OCI-LY1 (cell line): ENCODE measurements around the gene PARD3.

ENCODE experiments used
- H2AFZ ChIP-seq: fragments of 200-600 bp; sonication (generic), shearing (Covaris generic); 2 replicates; pipeline ENCODE4 v1.6.0; 2014; ENCODE audit warnings: antibody characterized with exemption, mild to moderate bottlenecking, low read length
- H3F3A ChIP-seq: fragments of 200-600 bp; sonication (generic), shearing (Covaris generic); 2 replicates; pipeline ENCODE4 v1.6.0; 2014; ENCODE audit warnings: mild to moderate bottlenecking, antibody characterized with exemption, low read length, moderate library complexity; ENCODE audit not compliant: insufficient read depth
- H3K27ac ChIP-seq: fragments of 200-600 bp; sonication (generic); 2 replicates; pipeline ENCODE4 v1.5.1; 2014; ENCODE audit warnings: low read length, mixed run types, mild to moderate bottlenecking, low read depth; ENCODE audit not compliant: poor library complexity, severe bottlenecking
- H3K27me3 ChIP-seq: fragments of 200-600 bp; sonication (generic); 2 replicates; pipeline ENCODE4 v1.6.0; 2014; ENCODE audit warnings: antibody characterized with exemption, mild to moderate bottlenecking, low read length, moderate library complexity; ENCODE audit not compliant: insufficient read depth
- H3K36me3 ChIP-seq: fragments of 200-600 bp; sonication (generic); 2 replicates; pipeline ENCODE4 v1.6.1; 2014; ENCODE audit warnings: mild to moderate bottlenecking, antibody characterized with exemption, low read length, moderate library complexity, mixed read lengths; ENCODE audit not compliant: insufficient read depth
- H3K4me1 ChIP-seq: fragments of 200-600 bp; sonication (generic); 2 replicates; pipeline ENCODE4 v1.5.1; 2014; ENCODE audit warnings: mild to moderate bottlenecking, low read length, moderate library complexity; ENCODE audit not compliant: insufficient read depth, severe bottlenecking
- H3K4me2 ChIP-seq: fragments of 200-600 bp; sonication (generic), shearing (Covaris generic); 2 replicates; pipeline ENCODE4 v1.6.1; 2014; ENCODE audit warnings: low read length
- H3K4me3 ChIP-seq: fragments of 200-600 bp; sonication (generic); 2 replicates; pipeline ENCODE4 v1.5.1; 2014; ENCODE audit warnings: low read length, low read depth, mild to moderate bottlenecking, mixed read lengths; ENCODE audit not compliant: poor library complexity, severe bottlenecking
- H3K79me2 ChIP-seq: fragments of 200-600 bp; shearing (Covaris generic); 2 replicates; pipeline ENCODE4 v1.6.1; 2016; ENCODE audit warnings: mixed run types, low read length, mixed read lengths; ENCODE audit not compliant: insufficient read depth
- H3K9ac ChIP-seq: fragments of 200-600 bp; sonication (generic), shearing (Covaris generic); 2 replicates; pipeline ENCODE4 v1.6.1; 2014; ENCODE audit warnings: mild to moderate bottlenecking, low read length, mixed read lengths
- H3K9me2 ChIP-seq: fragments of 200-600 bp; sonication (generic), shearing (Covaris generic); 2 replicates; pipeline ENCODE4 v1.6.1; 2014; ENCODE audit warnings: low read depth, mild to moderate bottlenecking, low read length, mixed read lengths
- H3K9me3 ChIP-seq: fragments of 200-600 bp; shearing (Covaris generic); 2 replicates; pipeline ENCODE4 v1.6.1; 2014; ENCODE audit warnings: low read length, mixed read lengths
- H4K20me1 ChIP-seq: fragments of 200-600 bp; sonication (generic), shearing (Covaris generic); 2 replicates; pipeline ENCODE4 v1.6.0; 2016; ENCODE audit warnings: mild to moderate bottlenecking, low read length; ENCODE audit not compliant: insufficient read depth
- EZH2 ChIP-seq: fragments of 200-600 bp; sonication (generic), shearing (Covaris generic); IDR thresholded peaks from 2 replicates; pipeline ENCODE4 v1.8.0; 2017; ENCODE audit warnings: borderline replicate concordance, mixed run types, mild to moderate bottlenecking, antibody characterized with exemption, low read length, moderate library complexity, mixed read lengths
- TF ChIP-seq, protein P1 (sequence below): fragments of 200-600 bp; sonication (generic), shearing (Covaris generic); IDR thresholded peaks from 2 replicates; pipeline ENCODE4 v1.5.1; 2017; ENCODE audit warnings: mild to moderate bottlenecking, antibody characterized with exemption, low read length, moderate library complexity, mixed read lengths

Gene PARD3

DNA sequence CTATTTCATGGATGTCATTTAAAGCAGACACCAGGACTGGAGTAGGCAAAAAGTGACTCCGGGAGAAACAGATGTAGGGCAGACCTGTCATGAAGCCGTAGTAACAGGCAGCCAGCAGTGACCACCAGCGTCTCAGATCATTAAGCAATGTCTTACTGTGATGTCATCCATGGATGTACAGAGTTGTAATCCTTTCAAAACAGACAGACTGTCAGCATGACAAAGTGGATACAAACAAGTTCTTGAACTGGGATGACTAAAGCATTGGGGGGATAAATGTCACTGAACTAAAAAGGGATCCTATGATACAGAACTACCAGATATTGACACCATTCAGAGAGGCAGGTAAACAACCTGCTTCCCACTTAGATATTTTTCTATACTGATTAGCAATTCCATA, 675.5 kb downstream of the PARD3 start:
- no peaks in the 10 kb centered on the region for H3K79me2 ChIP-seq
- H3K9me3 ChIP-seq: no peaks in the 10 kb centered on the region
- no peaks in the 10 kb centered on the region for H3K36me3 ChIP-seq
- H3K4me1 ChIP-seq: no peaks in the 10 kb centered on the region
- H3K27ac ChIP-seq: no peak overlapping the region
- H2AFZ ChIP-seq: no peak overlapping the region
- H3K9me2 ChIP-seq: no peaks in the 10 kb centered on the region
- H3K27me3 ChIP-seq: no peaks in the 10 kb centered on the region
- no peaks in the 10 kb centered on the region for H3F3A ChIP-seq
- no peaks in the 10 kb centered on the region for H4K20me1 ChIP-seq
- H3K4me3 ChIP-seq: no peak overlapping the region
- no peak overlapping the region for H3K4me2 ChIP-seq
- TF ChIP-seq, protein P1, sequence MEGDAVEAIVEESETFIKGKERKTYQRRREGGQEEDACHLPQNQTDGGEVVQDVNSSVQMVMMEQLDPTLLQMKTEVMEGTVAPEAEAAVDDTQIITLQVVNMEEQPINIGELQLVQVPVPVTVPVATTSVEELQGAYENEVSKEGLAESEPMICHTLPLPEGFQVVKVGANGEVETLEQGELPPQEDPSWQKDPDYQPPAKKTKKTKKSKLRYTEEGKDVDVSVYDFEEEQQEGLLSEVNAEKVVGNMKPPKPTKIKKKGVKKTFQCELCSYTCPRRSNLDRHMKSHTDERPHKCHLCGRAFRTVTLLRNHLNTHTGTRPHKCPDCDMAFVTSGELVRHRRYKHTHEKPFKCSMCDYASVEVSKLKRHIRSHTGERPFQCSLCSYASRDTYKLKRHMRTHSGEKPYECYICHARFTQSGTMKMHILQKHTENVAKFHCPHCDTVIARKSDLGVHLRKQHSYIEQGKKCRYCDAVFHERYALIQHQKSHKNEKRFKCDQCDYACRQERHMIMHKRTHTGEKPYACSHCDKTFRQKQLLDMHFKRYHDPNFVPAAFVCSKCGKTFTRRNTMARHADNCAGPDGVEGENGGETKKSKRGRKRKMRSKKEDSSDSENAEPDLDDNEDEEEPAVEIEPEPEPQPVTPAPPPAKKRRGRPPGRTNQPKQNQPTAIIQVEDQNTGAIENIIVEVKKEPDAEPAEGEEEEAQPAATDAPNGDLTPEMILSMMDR: no peak
- no peak overlapping the region for H3K9ac ChIP-seq

DNA sequence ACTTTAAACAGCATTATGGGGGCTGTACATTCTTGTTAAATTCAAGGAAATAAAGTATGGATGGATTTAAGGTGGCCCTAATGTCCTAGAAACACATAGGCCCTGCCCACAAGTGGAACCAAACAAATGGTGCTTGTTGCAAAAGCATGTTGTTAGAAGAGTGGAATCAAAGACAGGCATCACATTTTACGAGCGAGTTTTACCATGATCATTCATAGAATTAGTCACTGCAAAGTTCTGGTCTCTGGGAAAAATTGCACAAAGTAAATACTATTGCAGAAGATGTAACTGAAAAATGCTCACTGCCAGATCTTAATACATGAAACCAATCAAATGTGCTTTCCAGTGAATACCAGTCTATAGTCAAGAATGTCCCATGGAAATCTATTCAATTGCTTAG, 677.1 kb downstream of the PARD3 start:
- H2AFZ ChIP-seq: no peak overlapping the region
- no peaks in the 10 kb centered on the region for H4K20me1 ChIP-seq
- TF ChIP-seq, protein P1: no peak
- TF ChIP-seq EZH2: no peak
- no peak overlapping the region for H3K27ac ChIP-seq
- H3K4me1 ChIP-seq: no peaks in the 10 kb centered on the region
- H3K9me3 ChIP-seq: no peaks in the 10 kb centered on the region
- no peak overlapping the region for H3K4me2 ChIP-seq
- no peaks in the 10 kb centered on the region for H3K27me3 ChIP-seq
- H3K36me3 ChIP-seq: no peaks in the 10 kb centered on the region
- H3K4me3 ChIP-seq: no peak overlapping the region
- H3K9me2 ChIP-seq: no peaks in the 10 kb centered on the region
- H3F3A ChIP-seq: no peaks in the 10 kb centered on the region
- no peaks in the 10 kb centered on the region for H3K79me2 ChIP-seq
- no peak overlapping the region for H3K9ac ChIP-seq

DNA sequence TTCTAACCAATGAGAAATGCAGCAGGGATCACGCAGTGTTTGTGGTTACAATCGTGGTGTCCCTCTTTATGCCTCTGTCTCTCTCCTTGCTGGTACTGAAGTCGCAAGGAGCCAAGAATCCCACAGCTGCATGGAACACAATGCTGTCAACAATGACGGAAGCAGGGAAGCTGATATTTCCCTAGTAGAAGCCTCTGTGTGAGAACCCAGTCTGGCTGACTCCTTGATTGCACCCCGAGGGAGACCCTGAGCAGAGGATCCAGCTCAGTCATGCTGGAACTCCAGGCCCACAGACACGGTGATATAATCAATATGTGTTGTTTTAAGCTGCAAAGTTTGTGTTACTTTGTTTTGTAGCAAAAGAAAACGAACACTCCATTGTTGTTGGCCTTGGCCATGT, 677.9 kb downstream of the PARD3 start:
- Histone ChIP-seq H3K9me3 (no peaks in the 10 kb centered on the region), H3K4me2 (no peak overlapping the region), H3K79me2 (no peaks in the 10 kb centered on the region), H3K4me3 (no peak overlapping the region), H3F3A (no peaks in the 10 kb centered on the region), H3K27ac (no peak overlapping the region), H3K9ac (no peak overlapping the region), H3K27me3 (no peaks in the 10 kb centered on the region), H4K20me1 (no peaks in the 10 kb centered on the region), H3K4me1 (no peaks in the 10 kb centered on the region), H3K9me2 (no peaks in the 10 kb centered on the region), H2AFZ (no peak overlapping the region), H3K36me3 (no peaks in the 10 kb centered on the region)
- TF ChIP-seq, protein P1: no peak
- no peak for TF ChIP-seq EZH2
